Breast epithelium (tissue), 4 donors: ENCODE data around the gene BNC2. TPM values are rescaled to one million over a fixed set of nuclear protein-coding genes. Genes with fewer than 3 reads are reported as not detected.

Experiments used
- DNase-seq, 2 donors: peaks; one replicate each; pipeline ENCODE4 v3.0.0-alpha.2; 2019; ENCODE audit warnings: low spot score in 2 of 2
- H3K27ac ChIP-seq, 2 donors: fragments of 200-600 bp; sonication (generic) in 1 of 2; one replicate each; pipeline ENCODE4 v1.5.1; 2016 to 2019; ENCODE audit warnings: mild to moderate bottlenecking in 1 of 2
- H3K27me3 ChIP-seq, 2 donors: fragments of 200-600 bp; sonication (generic) in 1 of 2; one replicate each; pipeline versions ENCODE4 v1.5.1 to v1.6.0; 2017 to 2019; ENCODE audit warnings: control low read depth in 1 of 2, mild to moderate bottlenecking in 1 of 2
- H3K36me3 ChIP-seq: fragments of 200-600 bp; one replicate; pipeline ENCODE4 v1.5.1; 2019
- H3K4me1 ChIP-seq, 2 donors: fragments of 200-600 bp; sonication (generic); one replicate each; pipeline ENCODE4 v1.5.1; 2016 to 2019; ENCODE audit warnings: control low read depth in 1 of 2
- H3K4me3 ChIP-seq, 3 donors: fragments of 200-600 bp; sonication (generic); 1 replicate in 2 of 3; 2 replicates in 1 of 3; pipeline ENCODE4 v1.5.1; 2016 to 2019; ENCODE audit warnings: mild to moderate bottlenecking in 3 of 3, moderate library complexity in 2 of 3
- H3K9me3 ChIP-seq, 2 donors: fragments of 200-600 bp; sonication (generic) in 1 of 2; one replicate each; pipeline ENCODE4 v1.5.1; 2016 to 2019; ENCODE audit warnings: control low read depth in 1 of 2
- POLR2A ChIP-seq: fragments of 450-650 bp; IDR thresholded peaks from one replicate; pipeline ENCODE4 v1.6.1; 2016; ENCODE audit warnings: antibody characterized with exemption, mild to moderate bottlenecking, moderate library complexity
- POLR2AphosphoS5 ChIP-seq, 3 donors: sonication (generic); formaldehyde crosslinking; IDR thresholded peaks; one replicate each; pipeline ENCODE4 v1.6.1; 2017; ENCODE audit warnings: antibody characterized with exemption in 3 of 3
- intact Hi-C: fragments of 100-400 bp; cut with DNase I; formaldehyde crosslinking; loops from one replicate; pipeline ENCODE4 v1.15.1; 2023; ENCODE audit warnings: low total_unique reads
- total RNA-seq, 3 donors: library from RNA; depleted of rRNA; stranded (reverse); fragments of >200 nt; gene quantifications; one replicate each; pipeline ENCODE4 v1.1.0, GENCODE V29; 2016
- TF ChIP-seq, protein P1 (sequence below), 3 donors: fragments of 450-650 bp; IDR thresholded peaks; one replicate each; pipeline ENCODE4 v1.5.1; 2016 to 2017; ENCODE audit warnings: antibody characterized with exemption in 3 of 3, mild to moderate bottlenecking in 3 of 3, moderate library complexity in 3 of 3

BNC2 gene
- total RNA-seq, 3 donors from 2014 or later, result 15.8 to 21.1 (median 17.0) TPM

DNA sequence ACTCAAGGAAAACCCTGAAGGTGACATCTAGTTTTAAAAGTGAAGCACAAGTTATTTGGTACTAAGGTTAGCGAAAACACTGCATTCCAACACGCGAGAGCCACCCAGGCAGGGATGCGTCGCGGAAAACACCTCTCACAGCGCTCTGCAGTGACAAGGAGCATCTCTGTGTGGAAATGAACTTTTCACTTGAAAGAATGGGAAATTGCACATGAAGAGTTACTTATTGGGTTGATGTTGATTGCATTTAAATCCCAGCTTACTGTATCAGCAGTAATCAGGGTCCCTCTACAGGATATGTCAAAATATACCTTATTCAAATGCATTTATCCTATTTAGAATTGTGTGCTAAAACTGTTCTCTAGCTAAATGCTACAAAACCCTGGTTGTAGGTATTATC is 144.4 kb downstream of the BNC2 start:
- Histone ChIP-seq H3K9me3 (no peaks in the 10 kb centered on the region), H3K4me3 (peak overlapping the region in 2 of 3 donors; percentile 52 to 58), H3K27ac (no peak overlapping the region), H3K27me3 (peaks cover 0 to 4% of the 10 kb centered on the region in 2 donors), H3K36me3 (no peaks in the 10 kb centered on the region), H3K4me1 (no peaks in the 10 kb centered on the region)
- intact Hi-C loops, result no loop called here
- TF ChIP-seq, protein P1, sequence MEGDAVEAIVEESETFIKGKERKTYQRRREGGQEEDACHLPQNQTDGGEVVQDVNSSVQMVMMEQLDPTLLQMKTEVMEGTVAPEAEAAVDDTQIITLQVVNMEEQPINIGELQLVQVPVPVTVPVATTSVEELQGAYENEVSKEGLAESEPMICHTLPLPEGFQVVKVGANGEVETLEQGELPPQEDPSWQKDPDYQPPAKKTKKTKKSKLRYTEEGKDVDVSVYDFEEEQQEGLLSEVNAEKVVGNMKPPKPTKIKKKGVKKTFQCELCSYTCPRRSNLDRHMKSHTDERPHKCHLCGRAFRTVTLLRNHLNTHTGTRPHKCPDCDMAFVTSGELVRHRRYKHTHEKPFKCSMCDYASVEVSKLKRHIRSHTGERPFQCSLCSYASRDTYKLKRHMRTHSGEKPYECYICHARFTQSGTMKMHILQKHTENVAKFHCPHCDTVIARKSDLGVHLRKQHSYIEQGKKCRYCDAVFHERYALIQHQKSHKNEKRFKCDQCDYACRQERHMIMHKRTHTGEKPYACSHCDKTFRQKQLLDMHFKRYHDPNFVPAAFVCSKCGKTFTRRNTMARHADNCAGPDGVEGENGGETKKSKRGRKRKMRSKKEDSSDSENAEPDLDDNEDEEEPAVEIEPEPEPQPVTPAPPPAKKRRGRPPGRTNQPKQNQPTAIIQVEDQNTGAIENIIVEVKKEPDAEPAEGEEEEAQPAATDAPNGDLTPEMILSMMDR (IDR thresholded peaks at IDR 0.05), result no peak
- TF ChIP-seq POLR2A (no peak), POLR2AphosphoS5 (IDR thresholded peaks at IDR 0.05) (no peak)
- DNase-seq, result no peak

DNA sequence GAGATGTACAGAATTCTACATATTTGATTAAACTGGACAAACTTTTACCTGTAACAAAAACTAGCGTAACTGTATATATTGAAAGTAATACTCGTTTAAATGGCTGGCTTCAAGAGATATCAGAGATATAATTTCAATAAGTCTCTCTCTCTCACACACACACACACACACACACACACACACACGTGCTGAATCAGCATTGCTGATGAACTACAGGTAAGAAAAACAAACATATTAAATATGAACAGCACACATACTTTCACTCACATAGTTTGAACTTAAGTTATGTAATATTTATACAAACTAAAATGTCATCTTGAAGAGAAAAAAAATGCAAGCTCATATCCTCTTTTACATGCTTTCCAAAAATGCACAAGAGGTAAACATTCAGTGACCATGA is 145.4 kb downstream of the BNC2 start:
- intact Hi-C loops, result no loop called here
- Histone ChIP-seq H3K4me3 (no peak overlapping the region), H3K27me3 (peaks cover 0 to 4% of the 10 kb centered on the region in 2 donors), H3K27ac (no peak overlapping the region), H3K9me3 (no peaks in the 10 kb centered on the region), H3K4me1 (no peaks in the 10 kb centered on the region), H3K36me3 (no peaks in the 10 kb centered on the region)
- DNase-seq, result no peak
- TF ChIP-seq, protein P1 (IDR thresholded peaks at IDR 0.05), result no peak
- TF ChIP-seq POLR2AphosphoS5 (IDR thresholded peaks at IDR 0.05), result no peak

DNA sequence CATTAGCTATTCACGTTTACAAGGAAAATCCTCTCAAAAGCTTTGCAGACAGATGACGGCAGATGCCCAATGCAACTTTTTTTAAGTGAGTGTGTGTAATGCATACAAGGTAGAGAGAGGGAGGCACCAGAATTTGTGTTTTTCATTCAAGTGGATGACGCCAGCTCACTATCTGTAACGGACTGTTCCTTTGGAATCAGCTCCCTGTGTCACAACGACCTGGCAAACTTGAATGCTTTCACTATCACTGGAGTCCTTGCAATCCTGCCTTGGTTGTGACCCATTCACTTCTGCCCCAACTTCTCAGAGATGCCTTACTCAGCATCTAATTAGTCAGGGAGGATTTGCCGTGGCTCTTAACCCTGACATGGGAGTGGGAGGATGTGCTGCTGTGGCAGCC is 148.5 kb downstream of the BNC2 start:
- no peak overlapping the region for H3K27ac ChIP-seq
- H3K9me3 ChIP-seq, result no peaks in the 10 kb centered on the region
- no peak for DNase-seq
- H3K4me3 ChIP-seq, result no peak overlapping the region
- TF ChIP-seq POLR2AphosphoS5 (IDR thresholded peaks at IDR 0.05), result peak in 1 of 3 donors; percentile 48
- TF ChIP-seq, protein P1 (IDR thresholded peaks at IDR 0.05), result no peak
- no peak for TF ChIP-seq POLR2A
- peaks cover 0 to 4% of the 10 kb centered on the region in 2 donors for H3K27me3 ChIP-seq
- no peaks in the 10 kb centered on the region for H3K36me3 ChIP-seq
- H3K4me1 ChIP-seq, result no peaks in the 10 kb centered on the region
- intact Hi-C loops, result no loop called here

DNA sequence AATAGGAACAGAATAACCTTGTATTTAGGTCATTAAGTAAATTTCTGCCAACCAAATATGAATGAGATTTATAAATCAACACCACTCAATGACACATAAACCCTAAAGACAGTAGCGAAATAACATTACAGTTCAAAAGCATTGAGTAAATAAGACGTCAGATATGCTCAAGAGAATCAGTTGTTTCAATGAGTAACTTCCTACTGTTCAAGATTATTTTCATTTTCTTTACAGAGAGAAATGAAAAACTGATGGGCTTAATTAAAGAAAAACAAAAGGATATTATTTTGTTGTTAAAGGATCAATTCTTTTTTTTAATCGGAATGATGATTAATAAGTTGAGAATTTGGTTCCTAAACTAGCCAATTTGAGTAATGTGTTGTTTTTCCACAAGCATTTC is 150.1 kb downstream of the BNC2 start:
- TF ChIP-seq, protein P1 (IDR thresholded peaks at IDR 0.05), result no peak
- no peak for TF ChIP-seq POLR2A
- TF ChIP-seq POLR2AphosphoS5 (IDR thresholded peaks at IDR 0.05), result no peak
- Histone ChIP-seq H3K9me3 (no peaks in the 10 kb centered on the region), H3K27me3 (peaks cover 0 to 4% of the 10 kb centered on the region in 2 donors), H3K27ac (no peak overlapping the region), H3K4me3 (no peak overlapping the region), H3K4me1 (no peaks in the 10 kb centered on the region), H3K36me3 (no peaks in the 10 kb centered on the region)
- intact Hi-C loops, result no loop called here
- DNase-seq, result no peak

DNA sequence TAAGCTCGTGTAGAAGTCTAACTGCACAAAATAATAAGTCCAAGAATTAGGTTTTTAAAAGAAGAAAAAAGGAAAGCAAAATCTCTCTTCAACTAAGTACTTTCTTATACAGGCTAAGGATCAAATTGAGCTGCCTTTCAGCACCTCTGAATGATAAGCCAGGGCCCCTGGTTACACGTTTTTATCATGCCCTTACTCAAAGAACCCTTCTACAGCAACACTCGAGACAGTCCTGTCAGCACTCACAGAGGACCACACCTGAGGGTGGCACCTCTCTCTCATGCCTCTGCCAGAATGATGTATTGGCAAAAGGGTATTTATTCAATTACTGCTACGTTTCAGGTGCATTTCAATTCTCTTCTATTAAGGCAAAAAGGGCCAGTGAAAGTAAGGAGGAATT is 150.5 kb downstream of the BNC2 start:
- no peak for DNase-seq
- TF ChIP-seq POLR2AphosphoS5 (IDR thresholded peaks at IDR 0.05), result no peak
- TF ChIP-seq, protein P1 (IDR thresholded peaks at IDR 0.05), result no peak
- no peak for TF ChIP-seq POLR2A
- Histone ChIP-seq H3K27me3 (peaks cover 0 to 4% of the 10 kb centered on the region in 2 donors), H3K27ac (no peak overlapping the region), H3K36me3 (no peaks in the 10 kb centered on the region), H3K9me3 (no peaks in the 10 kb centered on the region), H3K4me1 (no peaks in the 10 kb centered on the region), H3K4me3 (no peak overlapping the region)
- intact Hi-C loops, result no loop called here
